HG03457 (cell line): ENCODE measurements around the gene MPV17L2.

Experiments
- ATAC-seq: cut with Tn5 transposase; IDR thresholded peaks from one replicate; pipeline ENCODE4 v1.9.1; 2021; ENCODE audit warnings: moderate number of reproducible peaks; ENCODE audit not compliant: unreplicated experiment

Gene MPV17L2

DNA sequence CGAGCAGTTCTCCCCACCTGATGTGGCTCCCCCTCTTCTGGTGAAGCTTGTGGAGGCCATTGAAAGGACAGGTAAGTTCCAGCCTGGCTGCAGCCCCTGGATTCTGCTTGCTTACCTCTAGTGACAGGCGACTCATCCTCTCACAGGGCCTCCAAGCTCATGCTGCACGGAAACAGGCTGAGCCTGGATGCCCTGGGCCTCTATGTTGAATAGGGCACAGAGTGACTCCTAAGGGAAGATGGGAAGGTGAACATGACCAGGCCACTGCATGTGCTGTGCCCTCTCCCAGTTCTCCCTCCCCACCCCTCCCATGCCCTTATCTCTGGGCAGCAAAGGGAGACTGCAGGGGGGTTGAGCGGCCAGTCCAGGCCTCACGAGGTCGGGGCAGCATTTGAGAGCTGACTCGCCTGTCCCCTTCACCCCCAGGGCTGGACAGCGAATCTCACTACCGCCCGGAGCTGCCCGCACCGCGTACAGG lies 32.5 kb upstream of the MPV17L2 start:
- ATAC-seq: no peak

DNA sequence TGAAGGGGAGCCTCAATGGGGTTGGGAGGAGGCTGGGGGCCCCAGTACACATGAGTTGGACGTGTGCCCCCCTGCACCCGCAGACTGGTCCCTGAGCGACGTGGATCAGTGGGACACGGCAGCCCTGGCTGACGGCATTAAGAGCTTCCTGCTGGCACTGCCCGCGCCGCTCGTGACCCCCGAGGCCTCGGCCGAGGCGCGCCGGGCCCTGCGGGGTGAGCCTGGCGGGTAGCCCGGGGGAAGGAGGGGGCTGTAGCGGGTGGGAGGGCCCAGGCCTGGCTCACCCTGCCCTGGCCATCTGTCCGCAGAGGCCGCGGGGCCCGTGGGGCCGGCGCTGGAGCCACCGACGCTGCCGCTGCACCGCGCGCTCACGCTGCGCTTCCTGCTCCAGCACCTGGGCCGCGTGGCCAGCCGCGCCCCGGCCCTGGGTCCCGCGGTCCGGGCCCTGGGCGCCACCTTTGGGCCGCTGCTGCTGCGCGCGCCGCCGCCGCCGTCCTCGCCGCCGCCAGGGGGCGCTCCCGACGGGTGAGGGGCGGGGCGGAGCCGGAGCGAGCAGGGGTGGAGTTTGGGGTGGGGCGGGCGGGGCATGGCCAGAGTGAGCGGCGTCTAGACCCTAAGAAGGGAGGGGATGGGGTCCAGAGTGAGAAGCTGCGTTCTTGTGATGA lies 31.9 kb upstream of the MPV17L2 start:
- peak; percentile 55 for ATAC-seq

DNA sequence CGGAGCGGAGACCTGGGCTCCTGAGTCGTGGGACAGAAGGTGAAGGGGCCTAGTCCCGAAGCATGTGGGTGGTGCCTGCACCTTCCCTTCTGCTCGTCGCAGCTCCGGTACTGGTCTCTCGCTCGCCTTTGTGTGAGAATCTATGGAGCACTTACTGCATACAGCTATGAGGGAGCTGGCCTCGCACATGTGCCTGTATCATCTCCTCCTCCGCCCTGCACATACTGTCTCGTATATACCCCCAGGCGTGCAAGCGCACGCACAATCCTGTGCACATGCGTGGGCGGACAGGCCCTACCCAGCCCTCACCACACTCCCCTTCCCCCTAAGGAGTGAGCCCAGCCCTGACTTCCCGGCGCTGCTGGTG lies 31.4 kb upstream of the MPV17L2 start:
- no peak for ATAC-seq

DNA sequence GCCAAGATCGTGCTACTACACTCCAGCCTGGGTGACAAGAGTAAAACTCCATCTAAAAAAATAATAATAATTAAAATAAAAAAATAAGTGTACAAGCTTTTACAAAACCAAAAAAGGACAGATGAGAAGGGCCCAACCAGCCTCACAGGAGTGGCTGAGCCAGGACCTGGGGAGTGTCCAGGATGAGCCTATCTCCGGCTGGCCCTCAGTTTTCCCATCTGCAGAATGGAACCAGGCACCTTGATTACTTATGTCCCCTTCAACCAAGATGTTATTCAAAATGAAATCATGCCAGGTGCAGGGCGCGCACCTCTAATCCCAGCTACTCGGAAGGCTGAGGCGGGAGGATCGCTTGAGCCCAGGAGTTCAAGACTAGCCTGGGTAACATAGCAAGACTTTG lies 28.9 kb upstream of the MPV17L2 start:
- ATAC-seq: no peak

DNA sequence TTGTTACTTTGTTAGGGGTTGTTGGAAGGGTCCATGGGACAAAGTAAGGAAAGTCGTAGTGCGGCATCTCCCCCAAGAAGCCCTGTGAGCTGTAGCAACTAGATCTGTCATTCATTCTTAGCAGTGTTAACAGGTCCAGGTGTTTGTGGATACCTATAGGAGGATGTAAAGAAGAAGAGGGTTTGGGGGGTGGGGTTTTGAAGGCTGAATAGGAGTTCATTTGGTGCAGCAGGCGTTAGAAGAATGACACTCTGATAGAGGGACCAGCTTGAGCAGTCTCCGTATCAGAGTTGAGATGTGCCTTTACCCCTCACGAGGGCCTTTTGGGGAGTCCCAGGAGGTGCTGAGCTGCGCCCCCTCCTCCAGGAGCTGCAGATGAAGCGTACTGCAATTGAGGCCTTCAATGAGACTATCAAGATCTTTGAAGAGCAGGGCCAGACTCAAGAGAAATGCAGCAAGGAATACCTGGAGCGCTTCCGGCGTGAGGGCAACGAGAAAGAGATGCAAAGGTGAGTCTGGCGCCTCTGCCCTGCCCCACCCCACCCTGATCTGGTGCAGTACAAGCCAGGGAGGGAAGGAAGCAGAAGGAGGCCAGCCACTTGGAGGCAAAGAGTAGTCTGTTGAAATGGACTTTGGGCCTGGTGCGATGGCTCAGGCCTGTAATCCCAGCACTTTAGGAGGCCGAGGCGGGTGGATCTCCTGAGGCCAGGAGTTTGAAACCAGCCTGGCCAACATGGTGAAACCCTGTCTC lies 27.0 kb upstream of the MPV17L2 start:
- no peak for ATAC-seq

DNA sequence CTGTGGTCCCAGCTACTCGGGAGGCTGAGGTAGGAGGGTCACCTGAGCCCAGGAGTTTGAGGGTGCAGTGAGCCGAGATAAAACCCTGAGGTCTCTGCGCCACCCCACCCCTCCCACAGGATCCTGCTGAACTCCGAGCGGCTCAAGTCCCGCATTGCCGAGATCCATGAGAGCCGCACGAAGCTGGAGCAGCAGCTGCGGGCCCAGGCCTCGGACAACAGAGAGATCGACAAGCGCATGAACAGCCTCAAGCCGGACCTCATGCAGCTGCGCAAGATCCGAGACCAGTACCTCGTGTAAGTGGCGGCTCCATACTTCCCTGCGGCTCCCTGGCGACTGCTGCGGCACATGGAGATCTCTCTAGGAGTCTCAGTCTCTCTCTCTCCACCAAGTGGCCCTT lies 26.0 kb upstream of the MPV17L2 start:
- no peak for ATAC-seq

DNA sequence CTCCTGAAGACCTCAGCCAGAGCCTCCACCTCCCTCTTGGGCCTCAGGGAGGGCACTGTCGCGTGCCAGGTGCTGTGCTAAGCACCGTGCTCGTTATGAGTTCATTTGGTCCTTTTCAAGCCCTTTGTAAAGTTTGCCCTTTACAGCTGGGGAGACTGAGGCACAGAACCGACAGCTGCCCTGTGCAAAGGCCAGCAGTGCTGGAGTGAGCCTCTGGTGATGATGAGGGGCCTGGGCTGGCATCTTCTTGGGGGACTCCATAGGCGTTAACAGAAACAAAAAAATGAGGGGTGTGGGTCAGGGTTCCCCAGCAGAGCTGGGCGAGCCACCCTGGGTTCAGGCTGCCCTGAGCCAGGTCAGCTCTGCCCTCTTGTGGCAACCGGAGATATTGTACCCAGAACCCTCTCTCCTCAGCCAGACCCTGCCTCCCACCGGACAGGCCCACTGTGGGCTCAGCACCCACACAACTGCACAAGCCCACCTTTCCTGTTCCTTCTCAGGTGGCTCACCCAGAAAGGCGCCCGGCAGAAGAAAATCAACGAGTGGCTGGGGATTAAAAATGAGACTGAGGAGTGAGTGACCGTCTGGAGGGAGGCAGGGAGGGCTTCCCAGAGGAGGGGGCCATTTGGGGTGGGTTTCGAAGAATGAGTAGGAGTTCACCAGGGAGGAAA lies 24.9 kb upstream of the MPV17L2 start:
- ATAC-seq: no peak

DNA sequence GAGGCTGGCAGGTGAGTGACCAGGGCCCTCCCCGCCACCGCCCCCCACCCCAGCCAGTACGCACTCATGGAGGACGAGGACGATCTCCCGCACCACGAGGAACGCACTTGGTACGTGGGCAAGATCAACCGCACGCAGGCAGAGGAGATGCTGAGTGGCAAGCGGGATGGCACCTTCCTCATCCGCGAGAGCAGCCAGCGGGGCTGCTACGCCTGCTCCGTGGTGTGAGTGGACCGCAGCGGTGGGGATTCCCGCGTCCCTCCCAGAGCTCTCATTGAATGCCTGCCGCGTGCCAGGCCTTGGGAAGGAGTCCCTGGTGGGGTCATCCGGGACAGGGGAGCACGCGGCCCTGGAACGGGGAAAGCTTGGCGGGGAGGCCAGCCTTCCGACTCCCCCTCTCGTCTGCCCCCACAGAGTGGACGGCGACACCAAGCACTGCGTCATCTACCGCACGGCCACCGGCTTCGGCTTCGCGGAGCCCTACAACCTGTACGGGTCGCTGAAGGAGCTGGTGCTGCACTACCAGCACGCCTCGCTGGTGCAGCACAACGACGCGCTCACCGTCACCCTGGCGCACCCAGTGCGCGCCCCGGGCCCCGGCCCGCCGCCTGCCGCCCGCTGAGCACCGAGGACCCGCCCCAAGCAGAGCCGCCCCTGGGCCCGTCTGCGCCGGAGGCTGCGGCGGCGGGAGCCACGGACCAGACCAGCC lies 24.2 kb upstream of the MPV17L2 start:
- ATAC-seq: no peak

DNA sequence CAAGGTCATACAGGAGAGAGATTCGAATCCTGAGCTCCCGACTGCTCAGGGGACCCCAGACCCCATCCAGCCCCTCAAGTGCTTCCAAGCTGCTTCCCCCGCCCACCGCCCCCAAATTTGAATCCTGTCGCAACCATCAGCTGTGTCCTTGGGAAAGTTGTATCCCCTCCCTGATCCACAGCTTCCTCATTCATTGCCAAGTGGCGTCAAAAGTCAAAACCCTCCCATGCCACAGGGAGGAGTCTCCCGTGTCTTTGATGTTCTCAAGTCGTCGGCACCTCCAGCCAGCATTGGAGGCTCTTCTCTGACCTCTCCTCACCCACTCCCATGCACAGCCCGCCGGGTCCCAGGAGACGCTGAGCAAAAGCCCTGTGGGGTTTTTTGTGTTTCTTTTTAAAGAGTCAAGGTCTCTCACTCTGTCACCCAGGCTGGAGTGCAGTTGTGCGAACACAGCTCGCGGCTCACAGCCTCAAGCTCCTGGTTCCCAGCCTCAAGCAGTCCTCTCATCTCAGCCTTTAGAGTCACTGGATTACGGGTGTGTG lies 22.2 kb upstream of the MPV17L2 start:
- ATAC-seq: no peak

DNA sequence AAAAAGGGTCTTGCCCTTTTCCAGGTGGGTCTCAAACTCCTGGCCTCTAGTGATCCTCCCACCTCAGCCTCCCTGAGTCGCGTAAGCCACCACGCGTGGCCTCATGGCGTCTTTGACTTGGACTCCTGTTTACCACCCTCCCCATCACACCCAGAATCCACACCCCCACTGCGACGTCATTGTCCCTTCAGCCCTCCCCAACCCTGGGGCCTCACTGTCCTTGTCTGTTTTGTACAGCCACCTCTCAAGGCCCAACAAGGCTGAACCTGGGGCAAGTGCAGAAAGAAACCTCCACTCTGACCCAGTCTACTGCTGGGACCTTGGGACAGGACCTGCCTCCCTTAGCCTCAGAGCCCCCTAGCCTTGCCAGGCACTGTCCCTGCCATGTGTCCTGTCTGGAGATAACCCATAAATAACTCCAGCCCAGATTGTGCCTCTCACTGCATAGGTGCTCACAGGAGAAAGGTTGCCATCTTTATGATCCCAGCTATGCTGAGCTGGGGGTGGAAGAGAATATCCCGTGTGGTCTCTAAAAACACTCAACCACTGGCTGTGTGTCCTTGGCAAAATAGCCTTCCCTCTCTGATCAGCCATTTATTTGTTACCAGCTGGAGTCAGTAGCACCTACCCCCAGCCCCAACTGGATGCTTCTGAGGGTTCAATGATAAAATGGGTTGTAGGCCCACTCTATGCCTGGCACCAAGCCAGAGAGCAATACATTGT lies 21.3 kb upstream of the MPV17L2 start:
- no peak for ATAC-seq

DNA sequence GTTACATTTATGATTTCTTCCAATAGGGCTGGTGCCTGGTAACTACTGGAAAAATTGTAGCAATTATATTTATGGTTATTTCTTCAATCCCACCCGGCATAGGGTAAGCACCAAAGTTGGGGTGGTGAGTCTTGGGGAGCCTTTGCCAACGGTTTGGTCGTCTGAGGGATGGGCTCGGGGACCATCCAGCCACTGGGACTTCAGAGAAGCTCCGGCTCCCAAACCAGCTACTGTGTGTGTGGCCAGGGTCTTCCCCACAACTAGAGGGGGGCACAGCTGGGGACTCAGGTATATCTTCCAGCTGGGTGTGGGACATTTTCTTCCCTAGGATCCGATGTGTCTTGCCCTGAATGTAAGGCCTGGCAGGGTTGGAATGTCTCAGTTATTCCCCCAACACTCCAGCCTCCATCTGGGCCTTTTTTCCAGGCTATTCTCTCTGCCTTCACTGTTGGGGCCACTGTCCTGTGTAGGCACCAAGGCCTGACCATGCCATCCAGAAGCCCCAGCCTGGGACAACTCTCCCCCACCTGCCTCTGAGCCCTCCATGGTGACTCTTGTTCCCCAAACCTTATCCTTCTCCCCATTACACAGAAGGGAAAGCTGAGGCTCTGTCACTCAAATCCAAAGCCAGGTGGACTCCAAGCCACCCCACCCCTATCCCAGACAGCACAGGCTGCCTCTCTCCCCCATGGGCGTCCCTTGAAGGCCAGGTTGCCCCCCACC lies 20.5 kb upstream of the MPV17L2 start:
- no peak for ATAC-seq

DNA sequence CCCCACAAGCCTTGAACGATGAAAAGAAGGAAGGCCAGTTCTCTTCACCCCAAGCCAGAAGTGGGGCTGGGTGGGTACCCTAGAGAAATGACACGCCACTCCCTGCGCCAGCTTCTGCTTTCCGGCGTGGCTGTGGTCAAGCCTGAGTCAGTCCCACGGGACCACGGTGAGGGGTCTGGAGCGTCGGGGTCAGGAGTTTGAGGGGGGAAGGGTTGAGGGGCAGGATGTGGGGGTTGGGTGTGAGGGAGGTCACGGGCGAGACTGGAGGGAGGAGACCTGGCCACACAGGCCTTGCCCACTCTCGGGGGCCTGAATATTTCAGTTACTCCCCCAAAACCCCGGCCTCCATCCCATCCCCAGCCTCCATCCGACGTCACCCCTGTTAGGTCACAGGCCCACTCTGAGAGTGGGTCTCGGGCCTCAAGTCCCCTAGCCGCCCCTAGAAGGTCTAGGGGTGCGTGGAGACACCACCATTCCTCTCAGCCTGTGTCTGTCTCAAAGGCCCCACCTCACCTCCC lies 19.9 kb upstream of the MPV17L2 start:
- ATAC-seq: no peak

DNA sequence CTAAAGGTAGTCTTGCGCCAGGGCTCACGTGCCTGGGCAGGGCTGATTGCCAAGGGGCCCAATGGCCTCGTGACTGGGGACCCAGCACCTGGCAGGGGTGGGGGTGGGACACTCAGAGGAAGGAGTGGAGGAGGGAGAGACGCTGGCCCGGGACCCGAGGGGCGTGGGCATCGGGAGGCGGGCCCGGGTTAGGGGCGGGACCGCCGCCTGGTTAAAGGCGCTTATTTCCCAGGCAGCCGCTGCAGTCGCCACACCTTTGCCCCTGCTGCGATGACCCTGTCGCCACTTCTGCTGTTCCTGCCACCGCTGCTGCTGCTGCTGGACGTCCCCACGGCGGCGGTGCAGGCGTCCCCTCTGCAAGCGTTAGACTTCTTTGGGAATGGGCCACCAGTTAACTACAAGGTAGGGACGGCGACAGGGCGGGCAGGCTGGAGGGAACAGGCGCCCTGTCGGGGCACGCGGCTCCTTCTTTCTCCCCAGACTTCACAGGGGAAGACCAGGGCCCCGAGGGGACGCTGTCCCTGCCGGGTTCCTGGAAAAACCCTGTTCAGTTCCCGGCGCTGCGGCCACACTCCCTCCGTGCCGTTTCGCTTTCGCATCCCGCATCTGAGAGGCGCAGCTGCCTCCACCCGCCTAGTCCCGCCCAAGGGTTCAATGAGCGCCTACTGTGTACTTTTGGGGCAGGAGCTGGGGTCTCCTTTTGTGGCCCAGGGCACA lies 19.3 kb upstream of the MPV17L2 start, which contains the start of gene IFI30:
Gene IFI30 (plus strand): TSS at position 242 of the 717 bp plus-strand sequence. CDS start 29 bp downstream, at position 271.
- no peak for ATAC-seq

DNA sequence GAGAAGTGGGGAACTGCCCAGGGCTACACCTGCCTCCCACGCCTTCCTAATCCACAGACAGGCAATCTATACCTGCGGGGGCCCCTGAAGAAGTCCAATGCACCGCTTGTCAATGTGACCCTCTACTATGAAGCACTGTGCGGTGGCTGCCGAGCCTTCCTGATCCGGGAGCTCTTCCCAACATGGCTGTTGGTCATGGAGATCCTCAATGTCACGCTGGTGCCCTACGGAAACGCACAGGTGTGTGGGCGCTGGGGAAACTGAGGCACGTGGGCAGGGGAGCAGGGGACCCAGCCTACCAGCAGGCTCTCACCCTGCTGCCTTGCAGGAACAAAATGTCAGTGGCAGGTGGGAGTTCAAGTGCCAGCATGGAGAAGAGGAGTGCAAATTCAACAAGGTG lies 18.0 kb upstream of the MPV17L2 start:
- ATAC-seq: no peak

DNA sequence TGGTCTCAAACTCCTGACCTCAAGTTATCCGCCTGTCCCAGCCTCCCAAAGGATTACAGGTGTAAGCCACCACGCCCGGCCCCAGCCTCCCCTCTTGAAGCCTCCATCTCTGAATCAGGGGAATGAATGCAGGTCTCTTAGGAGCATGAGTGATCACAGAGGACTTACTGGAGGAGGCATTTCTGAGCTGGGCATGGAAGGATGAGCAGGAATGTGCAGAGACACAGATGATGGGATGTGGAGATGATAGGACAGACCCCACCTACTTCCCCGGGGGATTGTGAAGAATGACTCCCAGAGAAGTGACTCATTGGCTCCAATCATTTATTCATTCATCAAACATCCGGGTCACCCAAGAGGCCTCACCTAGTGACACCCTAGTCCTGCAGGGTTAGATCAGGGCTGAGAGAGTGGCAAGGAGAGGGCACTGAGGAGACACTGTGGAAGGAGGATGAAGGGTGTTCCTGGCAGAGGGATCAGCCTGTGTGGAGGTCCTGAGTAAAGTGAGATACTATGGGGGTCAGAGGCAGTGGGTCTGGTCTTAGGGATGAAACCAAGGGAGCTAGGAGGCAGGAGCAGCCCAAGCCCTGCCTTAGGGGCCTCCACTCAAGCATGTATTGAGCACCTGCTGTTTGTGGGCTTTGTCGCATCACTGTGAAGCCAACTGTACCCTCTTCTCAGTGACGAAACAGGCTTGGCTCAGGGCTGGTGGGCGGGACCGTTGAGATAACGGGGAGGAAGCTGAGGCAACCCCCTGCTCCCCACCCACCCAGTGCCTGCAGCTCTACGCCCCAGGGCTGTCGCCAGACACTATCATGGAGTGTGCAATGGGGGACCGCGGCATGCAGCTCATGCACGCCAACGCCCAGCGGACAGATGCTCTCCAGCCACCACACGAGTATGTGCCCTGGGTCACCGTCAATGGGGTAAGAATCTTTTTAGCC lies 16.4 kb upstream of the MPV17L2 start:
- no peak for ATAC-seq

DNA sequence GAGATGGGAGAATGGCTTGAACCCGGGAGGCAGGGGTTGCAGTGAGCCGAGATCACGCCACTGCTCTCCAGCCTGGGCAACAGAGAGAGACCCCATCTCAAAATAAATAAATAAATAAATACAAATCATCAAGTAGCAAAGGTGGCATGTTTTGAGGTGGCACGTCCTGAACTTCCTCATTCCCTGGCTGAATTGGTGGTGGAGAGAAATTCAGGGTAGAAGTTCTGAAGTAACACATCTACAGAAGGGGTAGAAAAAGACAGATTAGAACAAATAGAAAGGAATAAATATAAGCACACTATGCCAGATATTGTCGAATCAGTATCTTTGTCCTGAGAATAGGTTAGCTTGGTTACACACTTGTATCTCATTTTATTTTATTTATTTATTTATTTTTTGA lies 13.1 kb upstream of the MPV17L2 start:
- no peak for ATAC-seq

DNA sequence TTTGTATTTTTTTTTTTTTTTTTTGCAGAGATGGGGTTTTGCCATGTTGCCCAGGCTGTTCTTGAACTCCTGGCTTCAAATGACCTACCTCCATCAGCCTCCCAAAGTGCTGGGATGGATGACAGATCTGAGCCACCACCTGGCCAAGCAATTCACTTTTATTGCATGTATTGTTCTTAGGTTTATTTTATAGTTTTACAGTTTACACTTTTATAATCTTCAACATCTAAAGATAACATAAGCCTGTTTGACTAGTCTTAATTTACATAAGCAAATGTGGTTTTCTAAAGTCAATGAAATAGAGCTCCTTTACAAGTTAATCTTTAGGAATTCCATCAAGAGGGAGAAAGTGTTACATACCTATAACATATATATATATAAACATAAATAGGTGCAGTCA lies 9.5 kb upstream of the MPV17L2 start:
- no peak for ATAC-seq

DNA sequence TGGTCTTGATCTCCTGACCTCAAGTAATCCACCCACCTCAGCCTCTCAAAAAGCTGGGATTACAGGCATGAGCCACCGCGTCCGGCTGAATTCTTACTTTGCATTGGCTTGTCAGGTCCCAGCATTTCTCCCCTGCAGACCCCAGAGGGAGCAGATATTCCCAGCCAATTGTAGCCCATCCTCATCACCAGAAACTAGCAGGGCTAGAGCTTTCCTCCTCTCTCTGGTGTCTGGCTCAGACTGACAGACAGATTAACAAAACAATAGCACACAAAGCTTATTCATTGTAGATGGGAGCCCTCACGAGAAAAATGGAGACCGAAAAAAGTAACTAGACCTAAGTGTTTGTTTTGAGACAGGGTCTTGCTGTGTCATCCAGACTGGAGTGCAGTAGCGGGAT lies 7.5 kb upstream of the MPV17L2 start:
- no peak for ATAC-seq
